Astrocyte (in vitro differentiated cells and primary cell): ENCODE data around the gene DNAJC17. TPM values are rescaled to one million over a fixed set of nuclear protein-coding genes. Genes with fewer than 3 reads are reported as not detected.

Source experiments
- DNase-seq: peaks from one replicate; pipeline ENCODE4 v3.0.0-alpha.2; 2010; ENCODE audit warnings: low read depth
- FAIRE-seq: peaks from 2 replicates; lab custom pipeline; 2011; peaks lifted over from hg19 to GRCh38; lab: Jason Lieb, UNC
- H2AFZ ChIP-seq: 2 replicates; pipeline ENCODE4 v1.6.0; 2012; ENCODE audit warnings: low read depth, low read length, inconsistent platforms
- H3K27ac ChIP-seq: 2 replicates; pipeline ENCODE4 v1.5.1; 2011; ENCODE audit warnings: low read depth, low read length, inconsistent platforms
- H3K27me3 ChIP-seq: 2 replicates; pipeline ENCODE4 v1.6.0; 2011; ENCODE audit warnings: low read length, inconsistent platforms; ENCODE audit not compliant: insufficient read depth
- H3K36me3 ChIP-seq: 2 replicates; pipeline ENCODE4 v1.5.1; 2011; ENCODE audit warnings: low read length, inconsistent platforms; ENCODE audit not compliant: insufficient read depth
- H3K4me1 ChIP-seq: 2 replicates; pipeline ENCODE4 v1.5.1; 2011; ENCODE audit warnings: low read length, inconsistent platforms; ENCODE audit not compliant: insufficient read depth
- H3K4me2 ChIP-seq: 2 replicates; pipeline ENCODE4 v1.6.0; 2012; ENCODE audit warnings: low read length, inconsistent platforms
- H3K4me3 ChIP-seq: 2 replicates; pipeline ENCODE4 v1.5.1; 2011; ENCODE audit warnings: low read depth, mild to moderate bottlenecking, low read length, inconsistent platforms; ENCODE audit not compliant: insufficient read depth
- H3K79me2 ChIP-seq: 2 replicates; pipeline ENCODE4 v1.6.0; 2012; ENCODE audit warnings: mild to moderate bottlenecking, low read length, inconsistent platforms; ENCODE audit not compliant: insufficient read depth
- H3K9ac ChIP-seq: 2 replicates; pipeline ENCODE4 v1.6.0; 2012; ENCODE audit warnings: mild to moderate bottlenecking, low read length, inconsistent platforms
- H3K9me3 ChIP-seq: 2 replicates; pipeline ENCODE4 v1.5.1; 2012; ENCODE audit warnings: low read depth, mild to moderate bottlenecking, low read length, inconsistent platforms; ENCODE audit not compliant: insufficient read depth
- H4K20me1 ChIP-seq: 2 replicates; pipeline ENCODE4 v1.6.0; 2012; ENCODE audit warnings: low read length, inconsistent platforms; ENCODE audit not compliant: insufficient read depth
- H3K27ac Mint-ChIP-seq: one replicate; pipeline ENCODE4 v1.8.0; 2021; ENCODE audit warnings: mild to moderate bottlenecking, mixed read lengths; ENCODE audit not compliant: unreplicated experiment
- H3K27me3 Mint-ChIP-seq: one replicate; pipeline ENCODE4 v1.8.0; 2021; ENCODE audit warnings: low read depth, mixed read lengths; ENCODE audit not compliant: unreplicated experiment
- H3K36me3 Mint-ChIP-seq: one replicate; pipeline ENCODE4 v1.8.0; 2021; ENCODE audit warnings: low read depth, mixed read lengths; ENCODE audit not compliant: unreplicated experiment
- H3K4me1 Mint-ChIP-seq: one replicate; pipeline ENCODE4 v1.8.0; 2021; ENCODE audit warnings: low read depth, mixed read lengths; ENCODE audit not compliant: unreplicated experiment
- H3K4me3 Mint-ChIP-seq: one replicate; pipeline ENCODE4 v1.8.0; 2021; ENCODE audit warnings: mild to moderate bottlenecking, moderate library complexity, mixed read lengths; ENCODE audit not compliant: unreplicated experiment
- H3K9me3 Mint-ChIP-seq: one replicate; pipeline ENCODE4 v1.8.0; 2021; ENCODE audit warnings: mild to moderate bottlenecking, mixed read lengths; ENCODE audit not compliant: unreplicated experiment
- CTCF ChIP-seq: IDR thresholded peaks from 2 replicates; pipeline ENCODE4 v1.5.1; 2011; ENCODE audit warnings: low read depth, mild to moderate bottlenecking, inconsistent platforms, low read length, moderate library complexity; ENCODE audit not compliant: insufficient read depth
- EZH2 ChIP-seq: IDR thresholded peaks from 2 replicates; pipeline ENCODE4 v1.6.1; 2012; ENCODE audit warnings: mild to moderate bottlenecking, low read length, inconsistent platforms; ENCODE audit not compliant: insufficient read depth
- total RNA-seq: library from RNA; stranded (reverse); gene quantifications from 2 replicates; pipeline ENCODE4 v1.2.1, GENCODE V29; 2021

DNAJC17 gene
- total RNA-seq, 1 donor from 2014 or later: 21.0 TPM

- H3K9me3 ChIP-seq: no peaks in the 10 kb centered on the region
- peaks cover 7% of the 10 kb centered on the region for H3K27me3 ChIP-seq
- H3K36me3 Mint-ChIP-seq: no peaks in the 10 kb centered on the region
- H2AFZ ChIP-seq: no peak overlapping the region
- H3K27me3 Mint-ChIP-seq: peaks cover 3% of the 10 kb centered on the region
- FAIRE-seq: no peak
- no peaks in the 10 kb centered on the region for H3K4me1 ChIP-seq
- no peaks in the 10 kb centered on the region for H3K9me3 Mint-ChIP-seq
- H3K36me3 ChIP-seq: no peaks in the 10 kb centered on the region
- H3K27ac Mint-ChIP-seq: no peak overlapping the region
- TF ChIP-seq CTCF: no peak
- no peak for TF ChIP-seq EZH2
- no peaks in the 10 kb centered on the region for H3K79me2 ChIP-seq
- H3K4me3 ChIP-seq: no peak overlapping the region
- H3K27ac ChIP-seq: no peak overlapping the region
- H3K4me2 ChIP-seq: no peak overlapping the region
- peaks cover 9% of the 10 kb centered on the region for H3K4me1 Mint-ChIP-seq
- no peak for DNase-seq
- H3K9ac ChIP-seq: no peak overlapping the region
- H4K20me1 ChIP-seq: no peaks in the 10 kb centered on the region
- no peak overlapping the region for H3K4me3 Mint-ChIP-seq
Measured at GRCh38 chr15:40823572-40824343, 16.5 kb upstream of the DNAJC17 start.

- no peak overlapping the region for H3K4me2 ChIP-seq
- H3K9me3 Mint-ChIP-seq: no peaks in the 10 kb centered on the region
- H3K36me3 ChIP-seq: no peaks in the 10 kb centered on the region
- no peak overlapping the region for H3K4me3 Mint-ChIP-seq
- no peak overlapping the region for H3K27ac Mint-ChIP-seq
- H3K4me1 ChIP-seq: no peaks in the 10 kb centered on the region
- FAIRE-seq (no peak), DNase-seq (no peak)
- H3K9me3 ChIP-seq: no peaks in the 10 kb centered on the region
- H3K4me3 ChIP-seq: no peak overlapping the region
- H3K27ac ChIP-seq: no peak overlapping the region
- TF ChIP-seq EZH2: no peak
- no peak for TF ChIP-seq CTCF
- peaks cover 5% of the 10 kb centered on the region for H3K4me1 Mint-ChIP-seq
- H3K27me3 Mint-ChIP-seq: no peaks in the 10 kb centered on the region
- H4K20me1 ChIP-seq: no peaks in the 10 kb centered on the region
- no peaks in the 10 kb centered on the region for H3K79me2 ChIP-seq
- no peak overlapping the region for H3K9ac ChIP-seq
- no peaks in the 10 kb centered on the region for H3K27me3 ChIP-seq
- H3K36me3 Mint-ChIP-seq: no peaks in the 10 kb centered on the region
- no peak overlapping the region for H2AFZ ChIP-seq
Measured at GRCh38 chr15:40821195-40821594, 13.9 kb upstream of the DNAJC17 start.

- H3K27ac ChIP-seq: no peak overlapping the region
- TF ChIP-seq EZH2 (no peak), CTCF (no peak)
- H3K9me3 ChIP-seq: no peaks in the 10 kb centered on the region
- FAIRE-seq (no peak), DNase-seq (no peak)
- no peak overlapping the region for H3K4me3 Mint-ChIP-seq
- peaks cover 13% of the 10 kb centered on the region for H3K36me3 Mint-ChIP-seq
- no peak overlapping the region for H2AFZ ChIP-seq
- H3K27me3 ChIP-seq: no peaks in the 10 kb centered on the region
- H3K4me2 ChIP-seq: no peak overlapping the region
- no peaks in the 10 kb centered on the region for H3K27me3 Mint-ChIP-seq
- H3K4me1 Mint-ChIP-seq: peaks cover 5% of the 10 kb centered on the region
- no peaks in the 10 kb centered on the region for H4K20me1 ChIP-seq
- no peak overlapping the region for H3K4me3 ChIP-seq
- no peak overlapping the region for H3K9ac ChIP-seq
- no peaks in the 10 kb centered on the region for H3K9me3 Mint-ChIP-seq
- no peaks in the 10 kb centered on the region for H3K36me3 ChIP-seq
- no peaks in the 10 kb centered on the region for H3K79me2 ChIP-seq
- H3K4me1 ChIP-seq: no peaks in the 10 kb centered on the region
- H3K27ac Mint-ChIP-seq: no peak overlapping the region
Measured at GRCh38 chr15:40819048-40819447, 11.8 kb upstream of the DNAJC17 start.
